GM18517 (cell line): Measurements from ENCODE around the gene CCDC30.

Experiments used
- ATAC-seq: cut with Tn5 transposase; IDR thresholded peaks from one replicate; pipeline ENCODE4 v1.9.1; 2021; ENCODE audit warnings: mild to moderate bottlenecking, moderate library complexity; ENCODE audit not compliant: unreplicated experiment

The CCDC30 gene

GRCh38 chr1:42684139-42684538 lies 221.1 kb downstream of the CCDC30 start:
- ATAC-seq, result no peak

- no peak for ATAC-seq
Measured at GRCh38 chr1:42686418-42686817, 223.3 kb downstream of the CCDC30 start.

DNA sequence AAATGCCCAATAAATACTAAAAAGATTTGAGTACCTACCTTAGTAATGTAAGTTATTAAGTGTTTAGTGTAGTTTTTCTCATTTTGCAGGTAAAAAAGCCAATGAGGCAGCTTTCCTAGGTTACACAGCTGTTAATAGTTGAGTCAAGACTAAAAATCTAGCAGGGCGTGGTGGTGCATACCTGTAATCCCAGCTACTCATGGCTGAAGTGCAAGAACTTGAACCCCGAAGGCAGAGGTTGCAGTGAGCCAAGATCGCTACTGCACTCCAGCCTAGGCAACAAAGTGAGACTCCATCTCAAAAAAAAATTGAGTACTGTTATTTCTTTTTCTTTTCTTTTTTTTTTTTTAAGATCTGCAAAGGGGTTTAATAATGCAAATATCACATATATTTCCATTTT lies 226.8 kb downstream of the CCDC30 start:
- ATAC-seq, result no peak

- no peak for ATAC-seq
Measured at GRCh38 chr1:42690477-42691156, 227.5 kb downstream of the CCDC30 start.

DNA sequence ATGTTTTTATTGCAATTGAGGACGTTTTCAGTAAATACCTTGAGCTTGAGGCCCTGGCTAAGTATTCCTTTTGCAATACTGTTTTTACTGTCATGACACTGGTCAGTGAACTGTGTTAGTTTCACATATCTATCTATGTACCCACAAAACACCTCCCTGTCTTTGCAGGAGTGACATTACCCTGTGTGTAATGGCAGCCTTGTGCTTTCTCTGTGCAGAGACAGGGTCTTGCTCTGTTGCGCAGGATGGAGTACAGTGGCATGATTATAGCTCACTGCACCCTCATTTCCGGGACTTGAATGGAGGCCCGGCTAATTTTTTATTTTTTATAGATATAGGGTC lies 228.0 kb downstream of the CCDC30 start:
- ATAC-seq, result no peak

DNA sequence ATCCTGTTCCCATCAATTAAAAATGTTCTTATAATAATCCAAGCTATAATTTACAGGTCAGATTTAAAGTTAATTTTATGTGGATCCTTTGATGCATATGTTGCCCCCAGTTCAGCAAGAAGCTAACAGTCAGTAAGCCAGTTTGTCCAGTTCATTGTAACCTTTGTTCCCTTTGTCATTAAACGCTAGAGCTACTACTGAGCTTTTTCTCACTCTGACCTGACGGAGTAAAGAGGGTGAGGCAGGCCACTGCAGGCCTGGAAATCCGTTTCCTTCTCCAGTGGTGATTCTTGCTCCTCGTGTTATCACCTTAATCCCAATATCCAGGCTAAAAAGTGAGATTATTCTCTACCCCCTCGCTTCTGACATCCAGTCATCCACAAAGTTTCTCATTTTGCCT lies 229.4 kb downstream of the CCDC30 start:
- ATAC-seq, result no peak

GRCh38 chr1:42692911-42693310 lies 229.8 kb downstream of the CCDC30 start:
- no peak for ATAC-seq

DNA sequence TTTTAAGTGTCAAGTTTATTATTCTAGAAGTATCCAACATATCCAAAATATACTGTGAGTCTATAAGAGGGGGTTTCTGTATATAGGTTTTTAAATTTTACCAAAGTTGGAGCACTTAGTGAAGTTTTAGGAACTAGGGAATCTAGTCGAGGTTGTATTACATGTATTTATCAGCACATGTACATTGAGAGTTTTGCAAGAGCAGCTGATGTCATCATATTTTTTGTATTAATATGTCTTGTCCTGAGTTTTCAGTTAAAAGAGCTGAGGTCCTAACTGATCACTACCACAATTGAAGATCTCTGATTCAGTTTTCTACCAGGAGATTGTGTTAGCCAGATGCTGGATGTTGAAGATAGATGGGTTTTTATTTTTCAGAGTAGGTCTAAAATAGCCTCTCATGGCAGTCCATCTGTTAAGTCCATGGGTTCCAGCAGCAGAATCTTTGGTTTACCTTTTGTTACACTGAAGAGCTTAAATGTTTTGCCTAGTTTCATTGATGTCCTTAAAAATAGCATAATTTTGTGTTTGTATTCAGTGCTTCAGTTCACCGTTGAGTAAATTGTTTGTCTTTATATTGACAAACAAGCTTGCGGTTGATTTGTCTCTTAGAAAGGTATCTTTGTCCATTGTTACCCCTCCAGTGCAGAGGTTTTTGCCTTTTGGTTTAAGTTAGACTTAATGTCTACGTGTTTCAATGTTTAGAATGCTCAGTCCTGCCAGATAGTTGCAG lies 235.2 kb downstream of the CCDC30 start:
- ATAC-seq, result no peak

GRCh38 chr1:42700006-42700405 lies 236.9 kb downstream of the CCDC30 start:
- no peak for ATAC-seq

DNA sequence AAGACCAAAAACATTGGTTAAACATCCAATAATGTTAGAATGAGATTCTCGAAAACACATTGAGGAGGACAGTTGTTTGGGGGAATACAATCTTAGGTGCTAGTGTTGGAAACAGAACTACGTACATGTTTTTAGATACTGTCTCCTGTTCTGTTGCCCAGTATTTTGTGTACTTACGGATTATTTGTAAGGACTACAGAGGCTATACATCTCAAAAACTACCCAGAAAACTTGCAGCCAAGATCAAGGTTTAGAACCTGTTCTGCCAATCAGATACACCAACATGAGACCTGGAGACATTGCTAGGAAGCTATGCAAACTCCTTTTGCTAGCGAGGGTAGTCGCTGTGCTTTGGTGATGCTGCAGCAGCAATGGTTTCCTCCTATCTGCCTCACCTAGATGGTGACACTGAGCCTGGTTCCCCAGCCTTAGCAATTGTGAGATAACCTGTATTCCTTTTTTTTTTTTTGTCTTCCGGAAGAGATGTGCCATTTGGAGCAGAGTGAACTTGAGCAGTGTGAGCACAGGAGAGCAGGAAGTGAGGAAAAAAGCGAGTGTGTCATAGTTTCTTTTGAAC lies 240.9 kb downstream of the CCDC30 start:
- no peak for ATAC-seq
